Breast epithelium (tissue), 4 donors: ENCODE measurements around the gene TOE1. TPM values are rescaled to one million over a fixed set of nuclear protein-coding genes. Genes with fewer than 3 reads are reported as not detected.
"Not testable (repeated sequence)": the region's sequence is repeated elsewhere in the genome, so short reads cannot be mapped to it uniquely, and the experiment has no call there.

Experiments
- DNase-seq, 2 donors: peaks; one replicate each; pipeline ENCODE4 v3.0.0-alpha.2; 2019; ENCODE audit warnings: low spot score in 2 of 2
- H3K27ac ChIP-seq, 2 donors: fragments of 200-600 bp; sonication (generic) in 1 of 2; one replicate each; pipeline ENCODE4 v1.5.1; 2016 to 2019; ENCODE audit warnings: mild to moderate bottlenecking in 1 of 2
- H3K27me3 ChIP-seq, 2 donors: fragments of 200-600 bp; sonication (generic) in 1 of 2; one replicate each; pipeline versions ENCODE4 v1.5.1 to v1.6.0; 2017 to 2019; ENCODE audit warnings: control low read depth in 1 of 2, mild to moderate bottlenecking in 1 of 2
- H3K36me3 ChIP-seq: fragments of 200-600 bp; one replicate; pipeline ENCODE4 v1.5.1; 2019
- H3K4me1 ChIP-seq, 2 donors: fragments of 200-600 bp; sonication (generic); one replicate each; pipeline ENCODE4 v1.5.1; 2016 to 2019; ENCODE audit warnings: control low read depth in 1 of 2
- H3K4me3 ChIP-seq, 3 donors: fragments of 200-600 bp; sonication (generic); 1 replicate in 2 of 3; 2 replicates in 1 of 3; pipeline ENCODE4 v1.5.1; 2016 to 2019; ENCODE audit warnings: mild to moderate bottlenecking in 3 of 3, moderate library complexity in 2 of 3
- H3K9me3 ChIP-seq, 2 donors: fragments of 200-600 bp; sonication (generic) in 1 of 2; one replicate each; pipeline ENCODE4 v1.5.1; 2016 to 2019; ENCODE audit warnings: control low read depth in 1 of 2
- CTCF ChIP-seq, 3 donors: fragments of 450-650 bp; IDR thresholded peaks; one replicate each; pipeline ENCODE4 v1.5.1; 2016 to 2017; ENCODE audit warnings: antibody characterized with exemption in 3 of 3, mild to moderate bottlenecking in 3 of 3, moderate library complexity in 3 of 3
- POLR2A ChIP-seq: fragments of 450-650 bp; IDR thresholded peaks from one replicate; pipeline ENCODE4 v1.6.1; 2016; ENCODE audit warnings: antibody characterized with exemption, mild to moderate bottlenecking, moderate library complexity
- POLR2AphosphoS5 ChIP-seq, 3 donors: sonication (generic); formaldehyde crosslinking; IDR thresholded peaks; one replicate each; pipeline ENCODE4 v1.6.1; 2017; ENCODE audit warnings: antibody characterized with exemption in 3 of 3
- intact Hi-C: fragments of 100-400 bp; cut with DNase I; formaldehyde crosslinking; loops from one replicate; pipeline ENCODE4 v1.15.1; 2023; ENCODE audit warnings: low total_unique reads
- total RNA-seq, 3 donors: library from RNA; depleted of rRNA; stranded (reverse); fragments of >200 nt; gene quantifications; one replicate each; pipeline ENCODE4 v1.1.0, GENCODE V29; 2016

The TOE1 gene
- total RNA-seq, 3 donors from 2014 or later, result 8.6 to 21.2 (median 11.1) TPM

- Histone ChIP-seq H3K36me3 (no peaks in the 10 kb centered on the region), H3K27me3 (no peaks in the 10 kb centered on the region), H3K9me3 (no peaks in the 10 kb centered on the region), H3K4me3 (no peak overlapping the region), H3K4me1 (no peaks in the 10 kb centered on the region), H3K27ac (no peak overlapping the region)
- DNase-seq, result no peak
- TF ChIP-seq CTCF (IDR thresholded peaks at IDR 0.05) (no peak), POLR2AphosphoS5 (IDR thresholded peaks at IDR 0.05) (no peak), POLR2A (no peak)
- intact Hi-C loops, result loop anchor here (10.0 kb wide), 1 partner anchor 140 kb away; the partner anchor contains the start of gene TESK2
Observed at GRCh38 chr1:45354838-45355237, 14.9 kb downstream of the TOE1 start.

- H3K27me3 ChIP-seq, result no peaks in the 10 kb centered on the region
- no peak for DNase-seq
- H3K36me3 ChIP-seq, result no peaks in the 10 kb centered on the region
- no peak overlapping the region for H3K4me3 ChIP-seq
- TF ChIP-seq POLR2AphosphoS5 (IDR thresholded peaks at IDR 0.05) (no peak), POLR2A (no peak), CTCF (IDR thresholded peaks at IDR 0.05) (no peak)
- no peaks in the 10 kb centered on the region for H3K9me3 ChIP-seq
- intact Hi-C loops, result loop anchor here (10.0 kb wide), 1 partner anchor 139 kb away; the partner anchor contains the start of gene TESK2
- peaks cover 0 to 8% of the 10 kb centered on the region in 2 donors for H3K4me1 ChIP-seq
- H3K27ac ChIP-seq, result no peak overlapping the region
Observed at GRCh38 chr1:45355683-45356082, 15.7 kb downstream of the TOE1 start.

GRCh38 chr1:45356186-45356585 lies 16.2 kb downstream of the TOE1 start:
- intact Hi-C loops, result loop anchor here (10.0 kb wide), 1 partner anchor 139 kb away; the partner anchor contains the start of gene TESK2
- Histone ChIP-seq H3K36me3 (no peaks in the 10 kb centered on the region), H3K4me3 (no peak overlapping the region), H3K9me3 (no peaks in the 10 kb centered on the region), H3K4me1 (peaks cover 0 to 11% of the 10 kb centered on the region in 2 donors), H3K27me3 (no peaks in the 10 kb centered on the region), H3K27ac (no peak overlapping the region)
- DNase-seq, result no peak
- no peak for TF ChIP-seq POLR2AphosphoS5 (IDR thresholded peaks at IDR 0.05)
- TF ChIP-seq CTCF (IDR thresholded peaks at IDR 0.05), result no peak
- no peak for TF ChIP-seq POLR2A

GRCh38 chr1:45359882-45360513 lies 20.0 kb downstream of the TOE1 start:
- TF ChIP-seq POLR2AphosphoS5 (IDR thresholded peaks at IDR 0.05), result no peak
- TF ChIP-seq CTCF (IDR thresholded peaks at IDR 0.05), result peak in 2 of 3 donors; percentile 72 to 74
- no peak for TF ChIP-seq POLR2A
- Histone ChIP-seq H3K36me3 (no peaks in the 10 kb centered on the region), H3K9me3 (no peaks in the 10 kb centered on the region), H3K27ac (peak overlapping the region; percentile 59 to 80), H3K4me1 (peaks cover 0 to 11% of the 10 kb centered on the region in 2 donors), H3K27me3 (no peaks in the 10 kb centered on the region), H3K4me3 (peak overlapping the region in 1 of 3 donors; percentile 1)
- DNase-seq, result peak in 1 of 2 donors; percentile 69
- intact Hi-C loops, result loop anchor here (10.0 kb wide), 1 partner anchor 135 kb away; the partner anchor contains the start of gene TESK2

GRCh38 chr1:45360981-45361380 lies 21.0 kb downstream of the TOE1 start:
- Histone ChIP-seq H3K27ac (peak overlapping the region; percentile 59 to 80), H3K4me1 (peaks cover 0 to 11% of the 10 kb centered on the region in 2 donors), H3K4me3 (peak overlapping the region in 2 of 3 donors; percentile 1 to 27)
- DNase-seq, intact Hi-C loops, H3K36me3 ChIP-seq, H3K9me3 ChIP-seq, H3K27me3 ChIP-seq: not testable (repeated sequence)
- peak in 1 of 3 donors; percentile 11 for TF ChIP-seq CTCF (IDR thresholded peaks at IDR 0.05)
